Right cardiac atrium (tissue), 5 donors: ENCODE data around the gene PARG. TPM values are rescaled to one million over a fixed set of nuclear protein-coding genes. Genes with fewer than 3 reads are reported as not detected.
A peak's percentile ranks its signal among the peaks of the same experiment; 100 is the strongest.
"Not testable (repeated sequence)": the region's sequence is repeated elsewhere in the genome, so short reads cannot be mapped to it uniquely, and the experiment has no call there.

Source experiments
- ATAC-seq, 2 donors: fragments of 200-7000 bp; cut with Tn5 transposase; one replicate each; pipeline versions ENCODE4 v1.8.0 to v1.9.1; 2020; ENCODE audit warnings: moderate library complexity in 2 of 2, mild to moderate bottlenecking in 1 of 2
- DNase-seq, 3 donors: peaks; one replicate each; pipeline ENCODE4 v3.0.0-alpha.2; 2020
- H3K27ac ChIP-seq: one replicate; pipeline ENCODE4 v1.5.1; 2013; ENCODE audit warnings: mild to moderate bottlenecking, low read length, control low read depth, moderate library complexity
- H3K27me3 ChIP-seq: one replicate; pipeline ENCODE4 v1.6.1; 2013; ENCODE audit not compliant: control insufficient read depth, insufficient read depth
- H3K4me1 ChIP-seq: one replicate; pipeline ENCODE4 v1.6.1; 2013; ENCODE audit warnings: low read length; ENCODE audit not compliant: control insufficient read depth, insufficient read depth
- H3K4me3 ChIP-seq: one replicate; pipeline ENCODE4 v1.5.1; 2013; ENCODE audit warnings: low read length, control low read depth
- H3K9me3 ChIP-seq: one replicate; pipeline ENCODE4 v1.6.1; 2013; ENCODE audit warnings: low read length; ENCODE audit not compliant: control insufficient read depth
- WGBS: extraction: QIAGEN DNeasy Blood & Tissue Kit; methylation state at CpG from one replicate; pipeline ENCODE4 v1.1.7; 2013; 5-methylcytosine and 5-hydroxymethylcytosine counted together
- intact Hi-C, 4 donors: fragments of 100-400 bp; cut with DNase I; formaldehyde crosslinking; loops; one replicate each; pipeline versions ENCODE4 v1.11.0 to v1.14.0; 2022 to 2023
- polyA plus RNA-seq: library from polyadenylated mRNA; stranded (reverse); fragments of 200-250 nt; gene quantifications from one replicate; pipeline ENCODE4 v1.2.3, GENCODE V29; 2013
- total RNA-seq, 4 donors: library from RNA; stranded (reverse); fragmentation: NEBNext Ultra II Directional; extraction: Animal tissue kit (Norgen Biotek cat#: 25700); gene quantifications; one replicate each; pipeline ENCODE4 v1.2.1, GENCODE V29; 2021
- donor health status: healthy with polysubstance abuse.
- donor health status: DM: no; HTN: yes; CAD: no.
- donor health status: DM: no; HTN: no; CAD: no.
- donor health status: DM: no; HTN: yes; CAD: no; lungs with severe emphysema.
- donor health status: DM: yes; HTN: yes; CAD: no.

PARG gene
- total and polyA plus RNA-seq, 5 donors: 6.7 to 26.2 (median 25.3) TPM

DNA sequence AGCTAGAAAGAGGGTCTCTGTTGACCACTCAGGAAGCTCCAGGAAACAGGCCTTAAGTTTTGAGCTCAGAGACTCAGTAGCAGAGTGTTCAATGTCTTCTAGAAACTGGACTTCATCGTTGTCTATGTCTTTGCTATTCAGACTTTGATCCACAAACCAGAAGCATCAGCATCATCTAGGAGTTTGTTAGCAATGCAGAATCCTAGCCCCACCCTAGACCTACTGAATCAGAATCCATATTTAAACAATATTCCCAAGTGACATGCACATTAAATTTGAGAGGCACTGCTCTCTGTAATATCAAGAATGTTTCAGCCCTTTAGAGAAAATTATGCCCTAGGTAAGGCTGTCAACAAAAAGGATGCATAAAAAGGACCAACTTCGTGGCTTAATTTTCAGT lies 166.8 kb downstream of the PARG start:
- H3K4me3 ChIP-seq: no peak overlapping the region
- no peaks in the 10 kb centered on the region for H3K9me3 ChIP-seq
- intact Hi-C loops: no loop called here
- peaks cover under 1% of the 10 kb centered on the region for H3K27me3 ChIP-seq
- H3K27ac ChIP-seq: no peak overlapping the region
- ATAC-seq: no peak
- DNase-seq: no peak
- H3K4me1 ChIP-seq: no peaks in the 10 kb centered on the region
- WGBS: 65% methylated on average over 2 of the region's 2 CpGs

GRCh38 chr10:49772944-49773343 lies 168.9 kb downstream of the PARG start:
- 36% methylated on average over 5 of the region's 5 CpGs for WGBS
- H3K9me3 ChIP-seq, H3K4me1 ChIP-seq, H3K27ac ChIP-seq, H3K27me3 ChIP-seq, H3K4me3 ChIP-seq, intact Hi-C loops, DNase-seq, ATAC-seq: not testable (repeated sequence)

DNA sequence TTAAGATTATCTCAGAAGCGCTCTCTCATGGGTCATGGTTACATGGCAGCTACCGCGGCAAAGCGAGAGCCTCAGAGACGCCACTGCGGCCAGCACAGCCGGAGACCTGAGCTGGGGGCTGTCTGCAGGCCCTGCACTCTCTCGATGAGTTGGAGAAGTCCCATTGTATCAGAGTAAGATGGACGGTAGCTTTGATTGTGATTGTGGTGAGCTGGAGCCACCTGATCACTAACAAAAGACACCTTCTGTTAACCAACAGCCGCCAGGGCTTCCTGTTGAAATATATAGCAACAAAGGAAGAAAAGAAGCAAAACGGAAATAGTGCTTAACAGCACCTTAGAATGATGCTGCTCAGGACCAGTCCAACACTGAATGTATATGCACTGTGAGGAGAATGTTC lies 170.8 kb downstream of the PARG start:
- H3K9me3 ChIP-seq, DNase-seq, H3K4me1 ChIP-seq, H3K27me3 ChIP-seq, H3K4me3 ChIP-seq, H3K27ac ChIP-seq, intact Hi-C loops, ATAC-seq: not testable (repeated sequence)
- 37% methylated on average over 11 of the region's 11 CpGs for WGBS

GRCh38 chr10:49769692-49770091 lies 172.1 kb downstream of the PARG start:
- intact Hi-C loops: no loop called here
- Histone ChIP-seq H3K27me3 (peaks cover 7% of the 10 kb centered on the region), H3K9me3 (no peaks in the 10 kb centered on the region), H3K4me1 (no peaks in the 10 kb centered on the region), H3K4me3 (no peak overlapping the region), H3K27ac (no peak overlapping the region)
- 98% methylated on average over 8 of the region's 8 CpGs for WGBS
- ATAC-seq (no peak), DNase-seq (no peak)

GRCh38 chr10:49768731-49769130 lies 173.1 kb downstream of the PARG start:
- intact Hi-C loops: no loop called here
- ATAC-seq: peak in 1 of 2 donors; percentile 40
- H3K4me3 ChIP-seq: no peak overlapping the region
- H3K27ac ChIP-seq: no peak overlapping the region
- H3K9me3 ChIP-seq: no peaks in the 10 kb centered on the region
- WGBS: 4% methylated on average over 45 of the region's 45 CpGs
- DNase-seq: no peak
- H3K4me1 ChIP-seq: no peaks in the 10 kb centered on the region
- peaks cover 7% of the 10 kb centered on the region for H3K27me3 ChIP-seq

DNA sequence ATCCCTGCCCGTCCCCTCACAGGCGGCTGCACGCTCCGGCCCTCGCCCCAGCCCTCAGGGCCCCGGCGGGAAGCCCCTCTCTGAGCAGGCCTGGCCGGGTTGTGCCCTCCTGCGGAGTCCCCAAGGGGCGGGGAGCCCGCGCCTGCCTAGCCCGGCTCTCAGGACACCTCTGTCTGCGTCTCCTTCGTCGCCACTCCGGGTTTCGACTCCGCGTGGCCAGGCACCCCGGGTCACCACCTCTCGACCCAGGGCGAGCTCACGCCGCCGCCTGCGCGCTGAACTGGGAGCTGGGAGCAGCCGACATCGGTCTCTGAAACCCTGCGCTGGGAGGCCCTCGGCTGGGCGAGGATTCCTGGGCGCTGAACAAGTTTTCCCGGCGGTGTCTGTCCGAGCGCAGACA lies 173.5 kb downstream of the PARG start:
- intact Hi-C loops: no loop called here
- 4% methylated on average over 38 of the region's 38 CpGs for WGBS
- H3K27me3 ChIP-seq: peaks cover 7% of the 10 kb centered on the region
- ATAC-seq: peak in 1 of 2 donors; percentile 36
- DNase-seq: no peak
- H3K4me1 ChIP-seq: no peaks in the 10 kb centered on the region
- H3K4me3 ChIP-seq: no peak overlapping the region
- H3K27ac ChIP-seq: no peak overlapping the region
- H3K9me3 ChIP-seq: no peaks in the 10 kb centered on the region

Other genes starting within 250 kb of the PARG start
- gene OGDHL, start 179.7 kb downstream of the PARG start, total RNA-seq: 10 to 100 TPM in 1 of 4 donors, 1 to 10 TPM in 3; 3.6 to 12.1 (median 9.0) TPM
- gene OGDHL, start 179.7 kb downstream of the PARG start, polyA plus RNA-seq: 8.0 TPM
- 10 to 100 TPM; 13.7 to 17.9 (median 16.3) TPM for gene TIMM23B, start within 50 bp of the PARG start, total RNA-seq
- 19.2 TPM for gene TIMM23B, start within 50 bp of the PARG start, polyA plus RNA-seq
- gene AGAP6, start 46.4 kb upstream of the PARG start, total RNA-seq: 1 to 10 TPM; 4.2 to 9.5 (median 4.7) TPM
- gene AGAP6, start 46.4 kb upstream of the PARG start, polyA plus RNA-seq: 5.1 TPM
- gene WASHC2A, start 125.9 kb upstream of the PARG start, total RNA-seq: 100 to 1,000 TPM in 3 of 4 donors, 10 to 100 TPM in 1; 64.8 to 242 (median 159) TPM
- gene WASHC2A, start 125.9 kb upstream of the PARG start, polyA plus RNA-seq: 32.8 TPM